ENCODE data around the gene NWD2. TPM values are rescaled to one million over a fixed set of nuclear protein-coding genes. Genes with fewer than 3 reads are reported as not detected.
A peak's percentile ranks its signal among the peaks of the same experiment; 100 is the strongest.

The NWD2 gene
- total RNA-seq, 2 donors from 2014 or later = 1.1 to 1.6 TPM

DNA sequence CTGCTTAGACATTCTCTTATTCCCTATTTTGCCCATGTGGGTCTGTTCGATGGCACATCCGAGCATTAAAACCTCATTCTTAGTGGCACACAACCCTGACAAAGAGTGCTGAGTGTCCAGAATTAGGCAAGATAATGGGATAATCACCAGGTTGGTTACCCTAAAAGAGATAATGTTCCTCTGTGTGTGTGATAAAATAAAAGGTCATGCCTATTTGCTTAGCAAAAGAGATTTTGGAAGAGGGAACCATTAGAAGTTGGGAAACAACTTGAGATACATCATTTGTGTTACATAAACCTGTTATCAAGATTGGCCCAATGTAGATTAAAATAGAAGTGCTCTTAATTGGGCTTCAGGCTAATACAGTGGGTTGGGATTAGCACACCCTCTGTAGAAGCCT, 182.7 kb downstream of the NWD2 start:
- intact Hi-C loops (cut with DNase I) = no loop called here
- ATAC-seq (no peak), DNase-seq (no peak)

DNA sequence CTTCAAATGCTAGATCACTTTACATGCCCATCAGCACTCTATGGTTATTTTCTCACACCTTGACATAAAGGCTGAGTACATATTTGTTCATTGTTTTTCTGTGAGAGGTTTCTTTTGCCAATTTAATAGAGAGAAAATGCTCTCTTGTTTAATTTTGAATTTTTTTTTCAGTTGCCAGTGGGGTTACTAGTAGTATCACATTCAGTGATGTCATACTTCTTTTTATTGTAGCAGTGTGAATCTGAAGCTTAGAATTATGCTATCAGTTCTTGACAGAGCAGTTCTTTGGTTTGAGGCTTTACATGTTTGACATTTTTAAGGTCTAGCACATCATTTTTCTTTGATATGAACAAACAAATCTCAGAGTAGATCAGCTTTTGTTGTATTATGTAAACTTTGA, 185.4 kb downstream of the NWD2 start:
- intact Hi-C loops (cut with DNase I) = no loop called here
- ATAC-seq (no peak), DNase-seq (no peak)

DNA sequence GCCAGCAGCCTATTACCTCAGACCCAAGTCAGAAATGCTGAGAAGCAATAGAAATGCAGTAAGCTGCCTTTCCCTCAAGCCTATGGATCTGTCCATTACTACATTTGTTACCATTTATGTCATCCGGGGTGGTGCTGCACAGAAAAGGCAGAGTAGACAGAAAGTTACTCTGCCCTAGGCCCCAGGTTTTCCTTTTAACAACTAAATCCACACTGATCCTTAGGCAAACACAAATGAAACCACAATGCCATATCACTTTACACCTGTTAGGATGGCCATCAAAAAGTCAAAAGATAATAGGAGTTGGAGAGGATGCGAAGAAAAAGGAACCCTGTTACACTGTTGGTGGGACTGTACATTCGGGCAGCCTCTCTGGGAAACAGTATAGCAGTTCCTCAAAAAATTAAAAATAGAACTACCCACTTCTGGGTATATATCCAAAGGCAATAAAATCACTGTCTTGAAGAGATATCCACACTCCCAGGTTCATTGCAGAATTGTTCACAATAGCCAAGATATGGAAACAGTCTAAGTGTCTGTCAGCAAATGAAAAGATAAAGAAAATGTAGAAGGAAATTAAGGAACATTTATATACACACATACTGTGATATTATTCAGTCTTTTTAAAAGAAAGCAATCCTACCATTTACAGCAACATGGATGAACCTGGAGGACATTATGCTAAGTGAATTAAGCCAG, 186.3 kb downstream of the NWD2 start:
- intact Hi-C loops (cut with DNase I) = no loop called here
- DNase-seq = no peak
- no peak for ATAC-seq

DNA sequence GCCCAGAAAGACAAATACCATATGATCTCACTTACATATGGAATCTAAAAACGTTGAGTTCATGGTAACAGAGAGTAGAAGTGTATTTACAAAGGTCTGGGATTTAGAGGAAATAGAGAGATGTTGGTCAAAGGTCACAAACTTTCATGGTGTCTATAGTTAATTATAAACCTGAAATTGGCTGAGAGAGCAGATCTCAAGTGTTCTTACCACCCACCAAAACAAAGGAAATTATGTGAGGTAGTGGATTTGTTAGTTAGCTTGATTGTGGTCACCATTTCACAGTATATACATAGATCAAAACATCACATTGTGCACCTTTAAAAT, 186.8 kb downstream of the NWD2 start:
- intact Hi-C loops (cut with DNase I) = no loop called here
- no peak for DNase-seq
- no peak for ATAC-seq

DNA sequence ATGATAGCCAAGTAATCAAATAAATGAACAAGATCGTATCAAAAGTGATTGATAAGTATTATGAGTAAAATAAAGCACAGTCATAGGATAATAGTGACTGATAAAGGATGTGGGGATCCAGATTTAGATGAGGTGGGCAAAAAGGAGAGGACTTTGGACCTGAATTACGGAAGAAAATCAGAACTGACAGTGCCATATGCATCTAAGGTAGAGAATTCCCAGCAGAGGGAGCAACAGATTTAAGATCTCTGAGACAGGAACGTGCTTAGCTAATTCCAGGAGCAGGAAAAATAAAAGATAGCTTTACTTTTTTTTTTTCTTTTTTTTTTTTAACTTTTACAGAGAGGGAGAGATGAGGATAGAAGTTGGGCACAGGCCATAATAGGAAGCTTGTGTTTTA, 189.9 kb downstream of the NWD2 start:
- ATAC-seq (no peak), DNase-seq (no peak)
- intact Hi-C loops (cut with DNase I) = no loop called here

DNA sequence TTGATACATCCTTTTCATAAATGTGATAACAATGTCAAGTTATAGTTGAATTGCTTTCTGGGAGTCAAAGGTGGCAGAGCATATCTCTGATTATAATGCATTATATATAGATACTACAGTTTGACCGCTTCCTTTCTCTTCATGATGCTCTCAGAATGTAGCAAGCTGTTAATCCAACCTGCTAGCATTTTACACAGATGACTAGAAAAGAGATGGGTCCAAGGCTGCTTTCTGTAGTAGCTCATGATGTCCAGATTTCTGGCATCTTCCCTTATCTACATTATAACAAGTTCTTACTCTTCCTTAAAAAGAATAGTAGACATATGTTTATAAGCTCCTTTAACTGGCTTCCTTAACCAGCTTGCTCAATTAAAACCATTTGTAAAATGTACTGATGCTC, 192.0 kb downstream of the NWD2 start:
- ATAC-seq = no peak
- no peak for DNase-seq
- intact Hi-C loops (cut with DNase I) = no loop called here

DNA sequence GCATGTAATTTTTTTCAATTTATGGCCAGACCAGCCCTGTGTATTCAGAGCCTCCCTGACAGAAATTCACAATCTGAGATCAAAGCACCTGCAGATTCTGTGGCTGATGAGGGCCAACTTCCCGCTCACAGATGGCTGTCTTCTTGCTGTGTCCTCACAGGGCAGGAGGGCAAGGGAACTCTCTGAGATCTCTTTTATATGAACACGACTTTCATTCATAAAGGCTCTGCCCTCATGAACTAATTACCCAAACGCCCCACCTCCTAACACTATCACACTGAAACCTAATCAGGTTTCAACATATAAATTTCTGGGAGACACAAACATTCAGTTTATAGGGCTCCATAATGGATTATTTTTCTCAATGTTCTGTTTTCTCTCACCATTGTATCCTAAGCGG, 192.6 kb downstream of the NWD2 start:
- intact Hi-C loops (cut with DNase I) = no loop called here
- DNase-seq = no peak
- ATAC-seq = no peak

DNA sequence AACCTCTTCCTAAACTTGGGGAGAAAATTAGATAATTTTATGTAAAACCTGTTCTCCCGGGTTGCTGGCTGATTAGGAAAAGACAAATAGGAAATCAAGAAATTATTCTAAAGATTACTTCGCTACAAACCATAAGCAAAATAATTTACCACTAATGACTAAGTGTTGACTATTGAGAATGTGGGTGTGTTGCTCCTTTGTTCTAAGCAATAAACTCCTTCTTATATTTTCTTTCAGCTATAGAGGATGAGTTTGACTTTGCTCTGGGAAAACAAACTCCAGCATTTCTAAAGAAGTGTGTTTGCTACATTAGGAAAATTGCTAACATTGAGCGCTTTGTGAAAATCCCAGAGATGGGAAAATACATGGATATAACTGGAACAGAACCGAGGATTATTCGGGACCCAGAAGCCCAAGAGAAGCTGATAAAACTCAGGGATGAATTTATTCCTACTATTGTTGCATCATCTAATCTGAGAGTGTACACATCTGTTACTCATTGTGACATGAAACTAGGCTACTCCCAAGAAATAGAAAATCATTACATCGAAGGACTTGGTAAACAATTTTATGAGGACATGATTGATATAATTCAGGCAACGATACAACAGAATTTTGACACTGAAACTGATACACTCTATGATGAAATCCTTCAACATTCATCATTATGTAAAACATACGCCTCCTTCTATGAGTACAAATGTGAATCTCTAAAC, 194.2 kb downstream of the NWD2 start:
- no peak for ATAC-seq
- no peak for DNase-seq
- intact Hi-C loops (cut with DNase I) = no loop called here

DNA sequence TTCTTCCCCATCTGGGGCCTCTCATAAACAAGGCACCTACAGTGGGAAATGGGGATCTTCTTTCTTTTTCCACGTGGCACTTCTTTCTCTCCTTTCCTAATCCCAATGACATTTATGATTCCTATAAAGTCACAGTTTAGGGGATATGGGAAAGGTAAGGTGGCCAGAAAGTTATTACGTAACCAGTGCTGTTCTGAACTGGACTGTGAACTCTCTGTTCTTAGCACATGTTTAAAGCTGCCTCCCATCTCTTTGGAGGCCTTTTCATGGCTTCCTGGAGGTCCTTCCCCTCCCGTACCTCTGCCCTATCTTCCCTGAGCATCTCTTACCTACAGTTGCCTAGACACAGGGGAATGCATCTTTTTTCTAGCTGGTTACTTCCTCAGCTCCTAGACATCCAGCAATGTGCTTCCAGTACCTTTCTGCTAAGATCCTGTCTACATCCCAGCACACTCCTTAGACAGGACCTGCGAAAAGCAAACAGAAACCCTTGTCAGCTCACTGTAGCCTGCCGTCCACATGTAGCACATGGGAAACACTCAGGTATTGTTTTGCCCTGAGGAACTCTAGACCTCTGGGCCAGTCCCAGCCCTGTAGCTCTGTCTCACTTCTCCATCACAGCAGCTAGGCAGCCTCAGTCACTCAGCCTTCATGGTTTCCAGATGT, 195.4 kb downstream of the NWD2 start:
- ATAC-seq (no peak), DNase-seq (no peak)
- intact Hi-C loops (cut with DNase I) = no loop called here

DNA sequence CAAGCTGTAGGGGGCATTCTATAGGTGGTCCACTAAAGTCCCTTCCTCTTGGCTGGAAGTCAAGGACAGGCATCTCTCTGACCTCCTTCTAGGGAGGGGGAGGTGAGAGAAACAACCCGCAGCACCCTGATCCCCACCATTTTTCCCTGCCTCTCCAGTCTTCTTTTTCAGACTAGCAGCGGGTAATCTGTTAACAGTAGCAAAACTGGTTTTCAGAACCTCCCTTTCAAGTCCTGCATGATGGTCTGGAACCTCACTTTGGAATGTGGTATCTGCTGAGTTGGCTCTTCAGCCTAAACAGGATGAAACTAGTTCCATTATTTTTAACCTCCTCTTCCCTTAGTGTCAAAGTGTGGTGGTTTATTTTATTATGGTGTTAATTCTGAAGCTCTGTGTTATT, 196.0 kb downstream of the NWD2 start:
- intact Hi-C loops (cut with DNase I) = no loop called here
- DNase-seq = no peak
- ATAC-seq = no peak

DNA sequence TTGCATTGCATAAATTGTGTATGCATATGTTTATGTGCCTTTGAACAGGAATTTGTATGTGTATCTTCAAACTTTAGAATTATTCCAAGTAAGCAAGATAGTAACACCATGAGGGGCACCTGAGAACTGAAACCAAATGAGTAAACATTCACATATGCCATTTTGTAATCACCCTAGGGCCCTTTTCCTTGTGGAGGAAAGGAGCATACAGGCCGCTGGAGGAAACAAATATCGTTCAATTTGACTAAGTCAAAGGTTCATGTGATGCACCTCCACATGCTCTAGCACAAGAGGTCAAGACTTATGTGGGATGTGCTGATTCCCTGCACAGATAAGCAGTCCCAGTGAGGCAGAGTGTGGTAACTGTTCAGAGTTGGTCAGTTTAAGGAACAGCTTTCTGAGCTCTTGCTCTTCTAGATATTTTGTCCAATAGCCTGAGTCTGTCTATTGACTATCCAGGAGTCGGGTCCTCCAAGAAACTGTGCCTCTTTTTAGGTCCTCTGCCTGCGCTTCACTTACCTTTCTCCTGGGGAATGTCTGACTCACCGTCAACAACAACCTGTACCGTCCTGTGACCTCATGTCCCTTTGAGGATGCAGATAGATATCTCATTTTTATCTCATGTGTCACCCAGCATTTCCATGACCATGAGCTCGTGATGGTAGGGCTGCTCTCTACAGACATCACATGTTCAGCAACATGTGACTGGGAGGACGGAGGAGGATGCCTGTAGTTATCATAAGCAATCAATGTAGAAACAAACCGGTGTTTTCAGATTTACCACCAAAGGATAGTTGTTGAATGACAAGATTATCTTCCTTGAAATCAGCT, 196.9 kb downstream of the NWD2 start:
- intact Hi-C loops (cut with DNase I) = no loop called here
- no peak for DNase-seq
- no peak for ATAC-seq

DNA sequence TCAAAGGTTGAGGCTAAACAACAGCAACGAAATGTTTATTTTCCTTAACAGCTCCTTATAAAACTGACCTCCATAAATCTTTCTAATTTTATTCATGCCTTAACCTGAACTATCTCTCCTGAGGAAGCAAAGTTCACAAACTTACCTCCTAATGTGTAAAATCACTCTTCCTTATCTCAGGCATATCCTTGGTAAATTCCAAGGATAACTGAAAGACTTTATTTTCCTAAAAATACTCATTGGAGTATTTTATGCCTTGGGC, 197.4 kb downstream of the NWD2 start:
- DNase-seq (no peak), ATAC-seq (no peak)
- intact Hi-C loops (cut with DNase I) = no loop called here

DNA sequence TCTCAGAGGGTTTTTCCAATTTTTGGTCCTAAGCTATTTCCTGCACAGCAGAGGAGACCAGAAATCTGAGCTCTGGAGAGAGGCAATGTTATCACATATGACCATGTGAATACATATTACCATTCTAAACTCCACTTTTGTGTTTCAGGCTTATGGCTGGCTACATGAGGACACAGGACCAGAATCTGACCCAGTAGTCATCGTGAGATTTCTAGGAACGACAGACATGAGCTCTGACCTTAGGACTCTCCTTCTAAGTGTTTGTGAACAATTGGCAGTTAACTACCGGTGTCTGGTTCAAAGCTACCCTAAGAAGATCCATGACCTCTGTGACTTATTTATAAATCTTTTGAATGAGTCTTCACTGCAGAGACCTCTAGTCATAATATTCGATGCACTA, 198.6 kb downstream of the NWD2 start:
- no peak for ATAC-seq
- intact Hi-C loops (cut with DNase I) = no loop called here
- DNase-seq = no peak

DNA sequence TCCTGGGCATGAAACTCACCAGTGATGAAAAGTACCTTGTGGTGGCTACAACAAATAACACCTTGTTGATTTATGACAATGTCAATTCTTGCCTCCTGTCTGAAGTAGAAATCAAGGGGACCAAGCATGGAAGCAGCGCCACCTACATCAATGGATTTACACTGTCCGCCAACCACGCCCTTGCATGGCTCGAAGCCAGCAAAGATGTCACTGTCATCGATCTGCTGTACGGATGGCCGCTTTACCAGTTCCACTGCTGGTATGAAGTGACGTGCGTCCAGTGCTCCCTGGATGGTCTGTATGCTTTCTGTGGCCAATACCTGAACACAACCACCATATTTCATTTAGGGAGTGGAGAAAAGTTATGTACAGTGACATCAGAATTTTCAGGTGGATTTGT, 200.5 kb downstream of the NWD2 start:
- intact Hi-C loops (cut with DNase I) = no loop called here
- no peak for DNase-seq
- ATAC-seq = no peak

DNA sequence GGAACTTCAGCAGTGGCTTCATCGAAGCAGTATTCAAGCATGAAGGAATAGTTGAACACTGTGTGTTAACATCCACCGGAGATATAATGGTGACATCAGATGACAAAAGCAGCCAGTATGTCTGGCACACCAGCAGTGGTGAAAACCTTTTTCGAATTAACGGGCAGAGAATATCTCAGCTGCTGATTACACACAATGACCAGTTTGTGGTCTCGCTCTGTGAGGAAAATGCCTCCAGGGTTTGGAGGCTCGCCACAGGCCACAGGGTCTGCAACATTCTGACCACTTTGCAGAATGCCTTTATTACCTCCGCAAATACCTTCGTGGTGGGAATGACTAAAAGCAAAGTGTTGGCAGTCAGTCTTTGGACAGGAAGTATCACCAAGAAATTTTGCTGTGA, 201.5 kb downstream of the NWD2 start:
- DNase-seq (no peak), ATAC-seq (no peak)
- intact Hi-C loops (cut with DNase I) = no loop called here

DNA sequence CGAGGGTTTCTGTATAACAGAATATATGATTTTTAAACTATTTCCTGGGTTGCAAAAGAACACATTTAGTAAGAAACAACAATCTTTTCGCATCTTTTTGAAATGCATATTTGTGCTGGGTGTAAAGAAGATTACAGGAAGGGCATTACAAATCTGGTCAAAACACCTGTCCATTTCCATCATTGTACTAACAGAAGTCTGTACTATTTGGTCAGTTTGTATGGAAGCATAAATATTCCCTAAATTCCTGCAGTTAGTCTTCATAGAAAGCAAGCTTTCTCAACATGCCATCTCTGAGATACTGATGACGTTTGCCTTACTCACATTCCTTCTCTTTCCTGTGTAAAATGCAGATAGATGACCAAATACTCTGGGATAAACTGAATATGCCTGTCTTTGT, 203.3 kb downstream of the NWD2 start:
- intact Hi-C loops (cut with DNase I) = no loop called here
- ATAC-seq = no peak
- no peak for DNase-seq

DNA sequence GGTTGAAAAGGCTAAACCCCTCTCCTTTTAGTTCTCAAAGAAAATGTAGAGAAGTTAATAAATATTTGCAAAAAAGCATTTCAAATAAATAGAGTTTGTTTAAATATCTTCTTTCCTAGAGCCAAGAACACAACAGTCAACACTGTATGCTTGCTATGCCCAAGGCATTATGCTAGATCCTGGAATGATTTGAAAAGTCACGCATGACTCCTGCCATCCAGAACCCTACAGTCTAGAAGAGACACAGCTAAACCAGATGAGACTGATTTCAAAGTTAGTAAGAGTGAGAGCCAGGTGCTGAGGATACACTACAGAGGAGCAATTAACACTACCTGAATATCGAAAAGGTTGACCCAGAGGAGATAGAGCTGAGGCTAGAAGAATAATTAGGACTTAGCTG, 205.8 kb downstream of the NWD2 start:
- intact Hi-C loops (cut with DNase I) = loop anchor here (5.0 to 10.0 kb wide), 3 partner anchors 114 to 344 kb away; no protein-coding TSS in a partner anchor
- DNase-seq (no peak), ATAC-seq (no peak)

DNA sequence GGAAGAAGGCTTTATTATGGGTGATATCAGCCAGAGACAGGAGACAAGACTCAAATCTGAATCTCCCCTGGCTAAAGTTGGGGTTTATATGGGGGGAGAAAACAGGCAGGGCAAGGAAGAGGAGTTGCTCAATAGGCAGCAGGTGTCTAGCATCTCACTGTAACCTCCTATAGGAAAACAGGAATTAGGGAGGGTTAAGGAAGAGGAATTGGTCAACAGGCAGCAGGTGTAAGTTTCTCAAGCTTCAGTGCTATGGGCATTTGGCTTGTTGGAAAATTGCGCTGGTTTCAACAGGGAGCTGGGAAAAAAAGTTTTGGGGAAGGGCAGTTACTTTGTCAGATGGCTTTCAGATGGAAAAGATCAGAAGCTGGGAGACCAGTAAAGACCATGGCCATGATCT, 206.4 kb downstream of the NWD2 start:
- DNase-seq = no peak
- intact Hi-C loops (cut with DNase I) = loop anchor here (5.0 to 10.0 kb wide), 3 partner anchors 114 to 344 kb away; no protein-coding TSS in a partner anchor
- no peak for ATAC-seq

DNA sequence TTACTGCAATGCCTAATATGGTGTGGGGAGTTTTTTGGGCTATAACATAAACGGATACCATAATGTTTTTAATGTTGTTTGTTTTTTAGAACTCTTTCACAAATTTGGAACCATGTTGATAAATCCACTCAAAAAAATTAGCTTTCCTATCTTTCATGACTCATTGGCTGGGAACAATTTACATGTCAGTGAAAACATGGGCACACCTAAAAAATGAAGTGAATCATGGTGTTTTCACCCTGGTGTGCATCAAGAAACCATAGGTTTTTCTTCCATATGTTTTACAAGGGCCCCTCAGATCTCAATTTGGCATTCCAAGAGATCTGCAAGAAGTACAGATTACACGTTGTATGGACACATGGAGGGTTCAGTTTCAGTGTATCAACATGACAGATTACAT, 207.1 kb downstream of the NWD2 start:
- intact Hi-C loops (cut with DNase I) = loop anchor here (5.0 to 10.0 kb wide), 3 partner anchors 113 to 343 kb away; no protein-coding TSS in a partner anchor
- no peak for DNase-seq
- no peak for ATAC-seq

DNA sequence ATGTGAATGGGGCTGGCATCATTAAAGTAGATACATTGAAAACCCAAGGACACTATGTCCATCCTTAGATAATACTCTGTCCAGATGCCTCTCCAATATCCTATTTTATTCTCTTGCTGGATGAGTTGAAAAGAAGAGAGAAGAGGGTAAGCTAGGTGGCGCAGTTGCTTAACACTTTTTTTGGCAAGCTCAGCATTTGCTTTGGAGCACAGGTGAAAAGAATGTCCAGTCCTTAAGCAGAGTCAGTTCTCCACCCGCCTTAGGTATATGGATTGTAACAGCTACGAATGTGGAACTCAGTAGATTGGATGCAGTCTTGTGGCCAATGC, 208.4 kb downstream of the NWD2 start:
- intact Hi-C loops (cut with DNase I) = loop anchor here (5.0 to 10.0 kb wide), 3 partner anchors 112 to 342 kb away; no protein-coding TSS in a partner anchor
- DNase-seq = no peak
- peak; percentile 60 to 80 for ATAC-seq
